Daoy (cell line): ENCODE results near the gene CST9. TPM values are rescaled to one million over a fixed set of nuclear protein-coding genes. Genes with fewer than 3 reads are reported as not detected.

ENCODE experiments used
- DNase-seq: peaks from one replicate; pipeline ENCODE4 v3.0.0-alpha.2; 2015; ENCODE audit warnings: low read depth
- total RNA-seq: library from RNA; depleted of rRNA; stranded (reverse); fragments of >200 nt; shearing (Covaris generic); gene quantifications from 2 replicates; pipeline ENCODE4 v1.2.3, GENCODE V29; 2014; rRNA removed

The CST9 gene
- not detected in 2 replicates for total RNA-seq

- DNase-seq: no peak
These were observed at the start of gene CST9 for GRCh38 chr20:23605867-23606651. CST9 (minus strand) TSS chr20:23605917; CDS start chr20:23605864, 53 bp downstream.

GRCh38 chr20:23654717-23655116, 49.0 kb upstream of the CST9 start:
- DNase-seq: no peak

- DNase-seq: no peak
These were observed 48.3 kb upstream of the CST9 start for GRCh38 chr20:23654000-23654399.

- no peak for DNase-seq
These were observed 47.8 kb upstream of the CST9 start for GRCh38 chr20:23653400-23653938.

- no peak for DNase-seq
These were observed 47.2 kb upstream of the CST9 start for GRCh38 chr20:23652926-23653325.

- DNase-seq: no peak
These were observed 46.7 kb upstream of the CST9 start for GRCh38 chr20:23652371-23652770.

GRCh38 chr20:23651117-23651516, 45.4 kb upstream of the CST9 start:
- DNase-seq: no peak

GRCh38 chr20:23649830-23650417, 44.2 kb upstream of the CST9 start:
- DNase-seq: no peak

GRCh38 chr20:23649242-23649641, 43.5 kb upstream of the CST9 start:
- DNase-seq: no peak

GRCh38 chr20:23647346-23647745, 41.6 kb upstream of the CST9 start:
- no peak for DNase-seq

- no peak for DNase-seq
These were observed 40.6 kb upstream of the CST9 start for GRCh38 chr20:23646106-23646873.

- DNase-seq: no peak
These were observed 39.9 kb upstream of the CST9 start for GRCh38 chr20:23645575-23645974.

- no peak for DNase-seq
These were observed 38.4 kb upstream of the CST9 start for GRCh38 chr20:23644164-23644563.

- no peak for DNase-seq
These were observed 37.9 kb upstream of the CST9 start for GRCh38 chr20:23643659-23644058.

- DNase-seq: no peak
These were observed 36.4 kb upstream of the CST9 start for GRCh38 chr20:23641936-23642751.

- DNase-seq: no peak
These were observed 35.3 kb upstream of the CST9 start for GRCh38 chr20:23640671-23641667.

GRCh38 chr20:23640018-23640601, 34.4 kb upstream of the CST9 start:
- DNase-seq: no peak

- no peak for DNase-seq
These were observed 33.8 kb upstream of the CST9 start for GRCh38 chr20:23639490-23639958.

GRCh38 chr20:23638309-23638708, 32.6 kb upstream of the CST9 start:
- no peak for DNase-seq
